A549 (cell line): Measurements from ENCODE around the gene S1PR4.

ENCODE experiments used
- BCL3 ChIP-seq: fragments of >200 bp; sonication (Bioruptor Twin); formaldehyde crosslinking; IDR thresholded peaks from 3 replicates; pipeline ENCODE4 v1.6.1; 2016
- CTCF ChIP-seq: fragments of >200 bp; sonication (Bioruptor Twin); formaldehyde crosslinking; IDR thresholded peaks from 3 replicates; pipeline ENCODE4 v1.5.1; 2016
- FOSL2 ChIP-seq, 2 experiments: fragments of 450-650 bp in 1 of 2; fragments of >200 bp in 1 of 2; sonication (Bioruptor Twin) in 1 of 2; formaldehyde crosslinking; IDR thresholded peaks; 2 replicates each; pipeline versions ENCODE4 v1.5.0 to v1.6.1; 2016 to 2020; ENCODE audit warnings: mild to moderate bottlenecking in 1 of 2, moderate library complexity in 1 of 2
- HEYL ChIP-seq: fragments of 250-450 bp; sonication (Bioruptor Pico); IDR thresholded peaks from 2 replicates; pipeline ENCODE4 v1.8.0; 2021; ENCODE audit warnings: mild to moderate bottlenecking, moderate library complexity
- HMGXB4 ChIP-seq: fragments of 250-450 bp; sonication (Bioruptor Pico); IDR thresholded peaks from 2 replicates; pipeline ENCODE4 v1.5.0; 2021; ENCODE audit warnings: mild to moderate bottlenecking, moderate library complexity, borderline replicate concordance
- JUN ChIP-seq, 2 experiments: fragments of >200 bp; sonication (Bioruptor Twin); formaldehyde crosslinking; IDR thresholded peaks; 2 replicates in 1 of 2; 3 replicates in 1 of 2; pipeline ENCODE4 v1.6.1; 2016 to 2017
- MAFK ChIP-seq: fragments of 450-650 bp; IDR thresholded peaks from 2 replicates; pipeline ENCODE4 v1.6.1; 2014; ENCODE audit not compliant: partially characterized antibody
- MAX ChIP-seq: IDR thresholded peaks from 2 replicates; pipeline ENCODE4 v1.6.1; 2012
- MYC ChIP-seq: IDR thresholded peaks from 2 replicates; pipeline ENCODE4 v1.6.1; 2012; ENCODE audit warnings: mild to moderate bottlenecking, inconsistent platforms, low read length, improper control_type of control experiment, borderline replicate concordance
- PHF8 ChIP-seq: fragments of 200-600 bp; sonication (generic); IDR thresholded peaks from 2 replicates; pipeline ENCODE4 v1.6.1; 2016; ENCODE audit warnings: low read depth, mild to moderate bottlenecking, antibody characterized with exemption, moderate library complexity, borderline replicate concordance
- POLR2A ChIP-seq: IDR thresholded peaks from 2 replicates; pipeline ENCODE4 v1.6.1; 2012; ENCODE audit warnings: mild to moderate bottlenecking, low read length
- RFX5 ChIP-seq: fragments of 450-650 bp; IDR thresholded peaks from 2 replicates; pipeline ENCODE4 v1.7.1; 2014; ENCODE audit warnings: antibody characterized with exemption, mild to moderate bottlenecking, moderate library complexity
- RNF2 ChIP-seq: fragments of 200-600 bp; sonication (generic); IDR thresholded peaks from 2 replicates; pipeline ENCODE4 v1.6.1; 2016; ENCODE audit warnings: low read depth, mild to moderate bottlenecking, antibody characterized with exemption, moderate library complexity, borderline replicate concordance
- ZFP36 ChIP-seq: fragments of 450-650 bp; IDR thresholded peaks from 2 replicates; pipeline ENCODE4 v1.6.1; 2014; ENCODE audit warnings: borderline replicate concordance; ENCODE audit not compliant: partially characterized antibody

- TF ChIP-seq POLR2A (no peak), BCL3 (no peak), RNF2 (no peak), CTCF (no peak), MAX (no peak), MAFK (no peak), HMGXB4 (CRISPR knock-in tag) (no peak), FOSL2 (IDR thresholded peaks at IDR 0.05) (no peak), FOSL2 (CRISPR knock-in tag; IDR thresholded peaks at IDR 0.05) (no peak), JUN (IDR thresholded peaks at IDR 0.05) (no peak), PHF8 (no peak), ZFP36 (no peak), MYC (no peak), HEYL (CRISPR knock-in tag) (no peak), RFX5 (no peak)
These were observed 6.5 kb upstream of the S1PR4 start for GRCh38 chr19:3171894-3172672.
